Stimulated activated CD4-positive, alpha-beta T cell treated with anti-CD3 and anti-CD28 coated beads, Interleukin-2, amount 100 ng/mL, for 4 hours (primary cell): ENCODE results near the gene ZNRF2.
"Not testable (repeated sequence)": the region's sequence is repeated elsewhere in the genome, so short reads cannot be mapped to it uniquely, and the experiment has no call there.

Experiments used
- DNase-seq: peaks from one replicate; pipeline ENCODE4 v3.0.0-alpha.2; 2020; ENCODE audit warnings: low read depth

The ZNRF2 gene

DNA sequence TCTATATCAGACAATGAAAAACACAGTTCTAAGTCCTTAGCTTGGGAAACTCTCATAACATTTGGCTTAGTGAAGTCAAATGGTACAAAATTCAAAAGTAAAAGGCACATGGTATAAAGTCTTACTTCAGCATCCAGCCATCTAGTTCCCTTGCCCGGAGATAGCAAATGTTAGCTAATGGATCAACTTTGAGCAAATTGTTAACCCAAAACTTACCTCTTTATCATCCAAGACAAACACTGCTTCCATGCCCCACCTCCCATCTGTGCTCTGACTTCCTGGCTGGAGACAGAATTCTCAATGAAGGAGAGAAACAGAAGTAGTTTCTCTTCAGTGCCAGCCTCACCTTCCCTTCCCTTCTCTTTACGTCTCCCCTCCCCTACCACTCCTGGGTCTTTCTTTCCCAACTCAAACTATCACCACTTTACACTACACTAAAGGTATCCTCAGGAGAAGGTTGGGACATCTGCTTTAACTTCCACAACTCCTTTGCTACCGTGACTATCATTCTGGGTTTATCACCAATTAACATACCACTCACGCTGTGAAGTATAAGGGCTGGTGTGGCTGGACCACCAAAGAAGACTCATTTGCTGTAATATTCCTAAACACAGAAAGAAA is 21.2 kb upstream of the ZNRF2 start:
- no peak for DNase-seq

DNA sequence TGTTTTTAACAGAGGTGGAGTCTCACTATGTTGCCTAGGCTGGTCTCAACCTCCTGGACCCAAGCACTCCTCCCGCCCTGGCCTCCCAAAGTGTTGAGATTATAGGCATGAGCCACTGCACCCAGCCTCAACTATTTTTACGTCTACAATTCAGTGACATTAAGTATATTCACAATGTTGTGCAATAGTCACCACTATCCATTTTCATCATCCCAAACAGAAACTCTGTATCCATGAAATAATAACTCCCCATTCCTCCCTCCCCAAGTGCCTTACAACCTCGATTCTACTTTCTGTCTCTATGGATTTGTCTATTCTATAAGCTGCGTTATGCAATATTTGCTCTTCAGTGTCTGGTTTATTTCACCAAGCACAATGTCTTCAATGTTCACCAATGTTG is 20.3 kb upstream of the ZNRF2 start:
- no peak for DNase-seq

- not testable (repeated sequence) for DNase-seq
Observed at GRCh38 chr7:30265189-30265588, 19.2 kb upstream of the ZNRF2 start.

GRCh38 chr7:30266686-30267085 is 17.7 kb upstream of the ZNRF2 start:
- DNase-seq = no peak

DNA sequence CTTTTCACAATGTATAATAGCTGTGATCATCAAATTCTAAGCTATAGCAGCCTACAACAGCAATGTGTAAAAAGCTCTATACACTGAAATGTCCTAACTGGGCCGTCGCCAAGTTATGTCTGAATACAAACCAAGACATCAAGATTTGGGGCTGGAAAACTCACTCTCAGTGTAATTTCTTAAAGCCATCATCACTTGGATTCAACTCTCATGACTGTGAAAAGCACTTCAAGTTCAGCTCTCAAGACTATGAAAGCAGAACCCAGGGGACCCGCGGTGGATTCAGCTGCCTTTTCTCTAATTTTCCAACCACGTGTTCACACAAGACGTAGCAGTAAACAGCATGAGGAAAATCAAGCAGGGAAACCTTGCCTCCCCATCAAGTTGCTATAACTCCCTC is 15.8 kb upstream of the ZNRF2 start:
- no peak for DNase-seq

- no peak for DNase-seq
Observed at GRCh38 chr7:30269490-30269889, 14.9 kb upstream of the ZNRF2 start.

- no peak for DNase-seq
Observed at GRCh38 chr7:30270921-30271320, 13.5 kb upstream of the ZNRF2 start.

- DNase-seq = no peak
Observed at GRCh38 chr7:30272126-30272525, 12.3 kb upstream of the ZNRF2 start.

- DNase-seq = no peak
Observed at GRCh38 chr7:30273552-30273951, 10.8 kb upstream of the ZNRF2 start.

GRCh38 chr7:30274641-30275040 is 9.8 kb upstream of the ZNRF2 start:
- no peak for DNase-seq

- peak; percentile 32 for DNase-seq
Observed at GRCh38 chr7:30276203-30276900, 8.0 kb upstream of the ZNRF2 start.

DNA sequence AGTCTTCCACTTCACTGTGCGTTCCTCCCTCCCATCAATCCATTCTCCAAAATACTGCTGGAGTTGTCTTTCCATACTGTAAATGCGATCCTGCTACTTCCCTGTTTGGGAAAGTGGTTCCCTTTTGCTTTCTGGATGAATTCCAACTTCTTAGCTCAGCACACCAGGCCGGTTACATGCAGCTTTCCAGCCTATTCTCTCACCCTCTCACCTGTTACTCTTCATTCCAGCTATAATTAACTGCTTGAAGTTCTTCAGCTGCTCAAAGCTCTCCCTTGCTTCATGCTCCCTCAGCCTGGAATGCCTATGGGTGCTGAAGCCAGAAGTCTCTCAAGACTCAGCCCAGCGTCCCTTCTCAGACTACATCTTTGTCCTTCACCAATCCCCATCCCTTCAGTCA is 6.0 kb upstream of the ZNRF2 start:
- DNase-seq = no peak

GRCh38 chr7:30278849-30279652 is 5.3 kb upstream of the ZNRF2 start:
- no peak for DNase-seq

GRCh38 chr7:30279653-30279904 is 4.8 kb upstream of the ZNRF2 start:
- no peak for DNase-seq

- DNase-seq = no peak
Observed at GRCh38 chr7:30280631-30281030, 3.8 kb upstream of the ZNRF2 start.

GRCh38 chr7:30281263-30281662 is 3.1 kb upstream of the ZNRF2 start:
- DNase-seq = no peak

GRCh38 chr7:30281791-30282190 is 2.6 kb upstream of the ZNRF2 start:
- DNase-seq = no peak

GRCh38 chr7:30282735-30283134 is 1.7 kb upstream of the ZNRF2 start:
- DNase-seq = no peak

DNA sequence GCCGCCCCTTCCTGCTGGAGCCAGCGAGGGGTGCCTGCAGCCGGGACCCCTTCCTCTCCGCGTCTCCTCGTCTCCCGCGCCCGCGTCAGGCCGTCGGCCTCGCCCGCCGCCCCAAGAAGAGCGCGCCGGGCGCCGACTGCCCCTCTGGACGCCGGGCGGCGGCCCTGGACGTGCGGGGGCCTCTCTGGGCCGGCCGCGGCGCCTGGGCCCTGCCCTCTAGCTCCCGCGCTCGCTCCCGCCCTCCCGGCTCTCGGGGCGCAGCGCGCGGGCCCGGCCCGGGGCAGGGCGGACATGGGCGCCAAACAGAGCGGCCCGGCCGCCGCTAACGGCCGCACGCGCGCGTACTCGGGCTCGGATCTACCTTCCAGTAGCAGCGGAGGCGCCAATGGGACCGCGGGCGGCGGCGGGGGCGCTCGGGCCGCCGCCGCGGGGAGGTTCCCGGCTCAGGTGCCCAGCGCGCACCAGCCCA is 704 bp downstream of the ZNRF2 start:
- DNase-seq = peak; percentile 16

DNA sequence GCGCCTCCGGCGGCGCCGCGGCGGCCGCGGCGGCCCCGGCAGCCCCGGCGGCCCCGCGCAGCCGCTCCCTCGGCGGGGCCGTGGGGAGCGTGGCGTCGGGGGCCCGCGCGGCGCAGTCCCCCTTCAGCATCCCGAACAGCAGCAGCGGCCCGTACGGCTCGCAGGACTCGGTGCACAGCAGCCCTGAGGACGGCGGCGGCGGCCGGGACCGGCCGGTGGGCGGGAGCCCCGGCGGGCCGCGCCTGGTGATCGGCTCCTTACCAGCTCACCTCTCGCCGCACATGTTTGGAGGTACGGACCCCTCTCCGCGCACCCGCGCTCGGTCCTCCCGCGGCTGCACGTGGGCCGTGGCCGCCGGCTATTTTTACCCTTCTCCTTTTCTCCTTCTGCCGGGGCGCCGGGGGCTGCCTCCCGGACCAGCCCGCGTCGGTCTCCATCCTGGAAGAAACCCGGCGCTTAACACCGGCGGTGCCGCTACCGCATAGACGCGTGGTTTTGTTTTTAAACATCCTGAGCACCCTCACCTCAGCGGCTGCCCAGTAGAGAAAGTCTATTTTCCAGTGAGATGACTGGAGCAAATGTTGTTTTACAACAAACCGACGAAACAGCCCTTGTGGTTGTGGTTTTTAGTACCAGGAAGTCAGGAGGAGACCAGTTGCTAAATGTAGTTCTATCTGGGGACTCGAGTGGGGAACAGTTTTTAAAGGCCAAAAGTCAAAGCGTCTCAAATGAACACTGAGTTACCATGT is 1.3 kb downstream of the ZNRF2 start:
- DNase-seq = peak; percentile 10

DNA sequence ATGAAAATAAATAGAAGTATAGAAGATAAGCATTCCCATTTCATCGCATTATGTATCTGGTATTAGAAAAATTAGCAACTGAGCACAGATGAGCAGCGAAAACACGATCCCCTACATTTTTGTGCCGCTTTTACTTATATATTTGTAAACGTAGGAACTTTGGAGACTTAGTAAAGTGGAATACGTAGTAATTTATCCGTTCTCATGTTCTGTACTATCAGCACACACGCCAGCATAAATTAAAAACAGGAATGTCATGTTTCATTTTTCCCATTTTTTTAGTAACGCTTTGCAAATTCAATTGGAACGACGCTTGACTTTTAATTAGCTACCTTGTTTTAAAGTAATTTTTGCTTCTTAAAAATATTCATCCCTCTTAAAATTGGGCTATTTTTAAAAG is 2.4 kb downstream of the ZNRF2 start:
- DNase-seq = no peak

DNA sequence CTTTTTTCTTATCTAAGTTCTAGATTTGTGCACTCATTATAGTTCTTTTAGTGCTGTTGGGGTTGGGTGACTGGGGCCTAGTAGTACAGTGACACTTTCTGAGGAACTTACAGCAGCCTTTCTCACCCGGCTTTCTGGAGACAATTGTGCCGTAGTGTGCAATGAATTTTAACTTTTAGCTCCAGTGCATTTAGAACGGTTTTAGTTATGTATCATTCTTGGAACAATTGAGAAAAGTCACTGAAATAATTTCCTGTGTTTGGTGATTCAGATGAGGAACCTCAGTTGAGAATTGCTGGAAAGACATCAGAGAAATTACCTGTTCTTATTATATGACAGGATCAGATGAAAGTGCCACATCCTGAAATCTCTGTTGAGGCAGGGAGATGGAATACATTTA is 3.2 kb downstream of the ZNRF2 start:
- not testable (repeated sequence) for DNase-seq

DNA sequence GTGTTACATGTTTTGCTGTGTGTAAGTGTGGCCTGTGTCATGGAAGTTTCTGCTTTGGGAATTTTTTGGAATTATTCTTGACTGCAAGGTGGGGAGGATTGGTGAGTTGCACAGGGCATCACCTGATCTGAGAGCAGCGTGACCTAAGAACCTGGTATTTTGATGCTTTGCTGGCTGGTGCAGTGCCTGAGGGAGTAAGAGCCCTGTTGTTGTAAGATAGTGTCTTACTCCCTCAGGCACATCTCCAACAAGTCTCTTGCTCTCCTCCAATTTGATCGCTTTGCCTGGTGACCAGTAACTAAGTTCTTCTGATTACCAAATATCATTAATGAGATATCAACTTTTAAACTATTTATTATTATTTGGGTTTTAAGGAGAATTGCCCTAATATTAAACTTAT is 5.2 kb downstream of the ZNRF2 start:
- DNase-seq = not testable (repeated sequence)
